Small intestine (tissue), 7 donors: Measurements from ENCODE around the gene TBX20. TPM values are rescaled to one million over a fixed set of nuclear protein-coding genes. Genes with fewer than 3 reads are reported as not detected.

Experiments used
- DNase-seq, 2 donors: peaks; one replicate each; pipeline versions ENCODE4 v3.0.0 to v3.0.0-alpha.2; 2013
- FAIRE-seq: peaks from 2 replicates; lab custom pipeline; 2012; peaks lifted over from hg19 to GRCh38; lab: Jason Lieb, UNC
- H3K27ac ChIP-seq, 3 donors: one replicate each; pipeline ENCODE4 v1.5.1; 2013; ENCODE audit warnings: low read length in 2 of 3, mild to moderate bottlenecking in 2 of 3, control low read depth in 1 of 3, inconsistent platforms in 1 of 3, low read depth in 1 of 3, moderate library complexity in 1 of 3
- H3K27me3 ChIP-seq, 3 donors: one replicate each; pipeline ENCODE4 v1.6.1; 2013; ENCODE audit warnings: low read length in 3 of 3, inconsistent platforms in 1 of 3; ENCODE audit not compliant: control insufficient read depth in 3 of 3, insufficient read depth in 3 of 3
- H3K36me3 ChIP-seq, 3 donors: one replicate each; pipeline ENCODE4 v1.6.1; 2013; ENCODE audit warnings: low read length in 3 of 3, inconsistent platforms in 1 of 3, low read depth in 1 of 3, mild to moderate bottlenecking in 1 of 3, moderate library complexity in 1 of 3; ENCODE audit not compliant: control insufficient read depth in 3 of 3, insufficient read depth in 2 of 3
- H3K4me1 ChIP-seq, 3 donors: one replicate each; pipeline ENCODE4 v1.6.1; 2013; ENCODE audit warnings: low read length in 2 of 3, inconsistent platforms in 1 of 3, low read depth in 1 of 3, mild to moderate bottlenecking in 1 of 3, moderate library complexity in 1 of 3; ENCODE audit not compliant: control insufficient read depth in 3 of 3, insufficient read depth in 2 of 3
- H3K4me3 ChIP-seq, 3 donors: one replicate each; pipeline ENCODE4 v1.5.1; 2013; ENCODE audit warnings: low read length in 3 of 3, control low read depth in 1 of 3, inconsistent platforms in 1 of 3, low read depth in 1 of 3, mild to moderate bottlenecking in 1 of 3, moderate library complexity in 1 of 3
- H3K9me3 ChIP-seq, 2 donors: one replicate each; pipeline ENCODE4 v1.6.1; 2013; ENCODE audit warnings: low read depth in 1 of 2, low read length in 1 of 2; ENCODE audit not compliant: control insufficient read depth in 2 of 2, insufficient read depth in 1 of 2
- WGBS, 3 donors: extraction: QIAGEN DNeasy Blood & Tissue Kit; methylation state at CpG; one replicate each; pipeline ENCODE4 v1.1.7; 2013; 5-methylcytosine and 5-hydroxymethylcytosine counted together
- polyA plus RNA-seq, 4 donors: library from polyadenylated mRNA; stranded (reverse) in 3 of 4; unstranded in 1 of 4; fragments of 200-250 nt in 3 of 4; fragments of 120-200 nt in 1 of 4; gene quantifications; one replicate each; pipeline versions ENCODE4 v1.2.1 to v1.2.3, GENCODE V29; 2013
- donor health status: healthy with polysubstance abuse.
- donor health status: control.
- donor health status: control.
- donor health status: Bipolar disorder and iron deficiency.
- donor health status: healthy.

Gene TBX20
- polyA plus RNA-seq, 4 donors, result 0.03 TPM; not detected in 3

- Histone ChIP-seq H3K9me3 (no peaks in the 10 kb centered on the region), H3K4me3 (no peak overlapping the region), H3K36me3 (no peaks in the 10 kb centered on the region), H3K4me1 (no peaks in the 10 kb centered on the region), H3K27ac (no peak overlapping the region), H3K27me3 (peaks cover 0 to 18% (median 8%) of the 10 kb centered on the region in 3 donors)
- 50 to 63% (median 63%) methylated on average over 5 of the region's 5 CpGs for WGBS, 3 donors
- DNase-seq (no peak), FAIRE-seq (no peak)
Observed at GRCh38 chr7:35268953-35269352, 15.1 kb upstream of the TBX20 start.

GRCh38 chr7:35267411-35267810, 13.5 kb upstream of the TBX20 start:
- H3K4me1 ChIP-seq, result no peaks in the 10 kb centered on the region
- no peak overlapping the region for H3K27ac ChIP-seq
- peaks cover 0 to under 1% of the 10 kb centered on the region in 2 donors for H3K9me3 ChIP-seq
- peaks cover 0 to 33% (median 15%) of the 10 kb centered on the region in 3 donors for H3K27me3 ChIP-seq
- DNase-seq (no peak), FAIRE-seq (no peak)
- no peak overlapping the region for H3K4me3 ChIP-seq
- no peaks in the 10 kb centered on the region for H3K36me3 ChIP-seq

- peaks cover 0 to 73% (median 45%) of the 10 kb centered on the region in 3 donors for H3K27me3 ChIP-seq
- no peak for FAIRE-seq
- no peak overlapping the region for H3K4me3 ChIP-seq
- no peaks in the 10 kb centered on the region for H3K4me1 ChIP-seq
- WGBS, 3 donors, result 33 to 40% (median 37%) methylated on average over 2 of the region's 2 CpGs
- DNase-seq, result no peak
- H3K9me3 ChIP-seq, result peaks cover 0 to 7% of the 10 kb centered on the region in 2 donors
- no peaks in the 10 kb centered on the region for H3K36me3 ChIP-seq
- H3K27ac ChIP-seq, result no peak overlapping the region
Observed at GRCh38 chr7:35263396-35263795, 9.5 kb upstream of the TBX20 start.

- Histone ChIP-seq H3K36me3 (no peaks in the 10 kb centered on the region), H3K27me3 (peaks cover 11 to 90% (median 59%) of the 10 kb centered on the region in 3 donors), H3K4me1 (peaks cover 0 to 5% (median 0%) of the 10 kb centered on the region in 3 donors), H3K27ac (no peak overlapping the region), H3K9me3 (peaks cover 0 to 7% of the 10 kb centered on the region in 2 donors), H3K4me3 (no peak overlapping the region)
- 4 to 17% (median 13%) methylated on average over 51 to 56 of the region's 56 CpGs for WGBS, 3 donors
- DNase-seq, result no peak
- FAIRE-seq, result no peak
Observed at GRCh38 chr7:35261476-35262285, 7.8 kb upstream of the TBX20 start.

- no peak for FAIRE-seq
Observed at GRCh38 chr7:35261041-35261440, 7.1 kb upstream of the TBX20 start.

GRCh38 chr7:35260246-35260645, 6.3 kb upstream of the TBX20 start:
- WGBS, 3 donors, result 29 to 41% (median 30%) methylated on average over 7 of the region's 7 CpGs

More at GRCh38 chr7:35261041-35261440, 7.1 kb upstream of the TBX20 start:
- peaks cover 0 to 5% (median 0%) of the 10 kb centered on the region in 3 donors for H3K4me1 ChIP-seq
- no peaks in the 10 kb centered on the region for H3K36me3 ChIP-seq
- no peak overlapping the region for H3K4me3 ChIP-seq
- no peak for DNase-seq
- H3K9me3 ChIP-seq, result peaks cover 0 to 7% of the 10 kb centered on the region in 2 donors
- H3K27me3 ChIP-seq, result peaks cover 11 to 95% (median 64%) of the 10 kb centered on the region in 3 donors
- 8 to 10% (median 9%) methylated on average over 21 of the region's 21 CpGs for WGBS, 3 donors
- no peak overlapping the region for H3K27ac ChIP-seq

GRCh38 chr7:35259523-35259908, 5.6 kb upstream of the TBX20 start:
- no peak for DNase-seq
- WGBS, 3 donors, result 10 to 16% (median 13%) methylated on average over 6 of the region's 6 CpGs
- no peaks in the 10 kb centered on the region for H3K36me3 ChIP-seq
- no peak overlapping the region for H3K27ac ChIP-seq
- peaks cover 0 to 9% of the 10 kb centered on the region in 2 donors for H3K9me3 ChIP-seq
- no peak overlapping the region for H3K4me3 ChIP-seq
- peaks cover 14 to 99% (median 75%) of the 10 kb centered on the region in 3 donors for H3K27me3 ChIP-seq
- no peak for FAIRE-seq
- H3K4me1 ChIP-seq, result peaks cover 0 to 8% (median 0%) of the 10 kb centered on the region in 3 donors

More at GRCh38 chr7:35260246-35260645, 6.3 kb upstream of the TBX20 start:
- Histone ChIP-seq H3K27ac (no peak overlapping the region), H3K4me3 (no peak overlapping the region), H3K9me3 (peaks cover 0 to 7% of the 10 kb centered on the region in 2 donors), H3K27me3 (peaks cover 14 to 99% (median 71%) of the 10 kb centered on the region in 3 donors), H3K4me1 (peaks cover 0 to 5% (median 0%) of the 10 kb centered on the region in 3 donors), H3K36me3 (no peaks in the 10 kb centered on the region)
- DNase-seq (no peak), FAIRE-seq (no peak)

GRCh38 chr7:35258868-35259522, 5.1 kb upstream of the TBX20 start:
- peaks cover 0 to 11% of the 10 kb centered on the region in 2 donors for H3K9me3 ChIP-seq
- H3K36me3 ChIP-seq, result no peaks in the 10 kb centered on the region
- DNase-seq, result no peak
- no peak overlapping the region for H3K4me3 ChIP-seq
- FAIRE-seq, result no peak
- peaks cover 0 to 13% (median 0%) of the 10 kb centered on the region in 3 donors for H3K4me1 ChIP-seq
- peaks cover 14 to 100% (median 78%) of the 10 kb centered on the region in 3 donors for H3K27me3 ChIP-seq
- H3K27ac ChIP-seq, result no peak overlapping the region
- WGBS, 3 donors, result 7 to 14% (median 10%) methylated on average over 27 of the region's 27 CpGs
